Glutamatergic neuron (in vitro differentiated cells): ENCODE measurements around the gene TRAPPC4. TPM values are rescaled to one million over a fixed set of nuclear protein-coding genes. Genes with fewer than 3 reads are reported as not detected.

Experiments
- DNase-seq: peaks from one replicate; pipeline ENCODE4 v3.0.0; 2022
- H3K27ac Mint-ChIP-seq: one replicate; pipeline ENCODE4 v1.8.0; 2020; ENCODE audit warnings: mild to moderate bottlenecking, mixed read lengths, inconsistent platforms; ENCODE audit not compliant: unreplicated experiment
- H3K27me3 Mint-ChIP-seq: one replicate; pipeline ENCODE4 v1.8.0; 2020; ENCODE audit warnings: mild to moderate bottlenecking, moderate library complexity, mixed read lengths, inconsistent platforms; ENCODE audit not compliant: unreplicated experiment
- H3K36me3 Mint-ChIP-seq: one replicate; pipeline ENCODE4 v1.8.0; 2020; ENCODE audit warnings: mild to moderate bottlenecking, mixed read lengths, inconsistent platforms; ENCODE audit not compliant: unreplicated experiment
- H3K4me1 Mint-ChIP-seq: one replicate; pipeline ENCODE4 v1.8.0; 2020; ENCODE audit warnings: mild to moderate bottlenecking, low read depth, mixed read lengths, inconsistent platforms; ENCODE audit not compliant: unreplicated experiment
- H3K4me3 Mint-ChIP-seq: one replicate; pipeline ENCODE4 v1.8.0; 2020; ENCODE audit warnings: mild to moderate bottlenecking, mixed read lengths, inconsistent platforms; ENCODE audit not compliant: unreplicated experiment
- H3K9me3 Mint-ChIP-seq: one replicate; pipeline ENCODE4 v1.8.0; 2020; ENCODE audit warnings: mild to moderate bottlenecking, moderate library complexity, mixed read lengths, inconsistent platforms; ENCODE audit not compliant: unreplicated experiment
- CTCF ChIP-seq: fragments of 200-600 bp; sonication (generic); IDR thresholded peaks from one replicate; pipeline ENCODE4 v1.5.0; 2021; ENCODE audit not compliant: partially characterized antibody, unreplicated experiment
- total RNA-seq: library from RNA; stranded (reverse); fragmentation: NEBNext Ultra II Directional; extraction: Animal tissue kit (Norgen Biotek cat#: 25700); gene quantifications from one replicate; pipeline ENCODE4 v1.2.1, GENCODE V29; 2021; ENCODE audit not compliant: unreplicated experiment

Gene TRAPPC4
- total RNA-seq, 1 donor from 2014 or later: 85.1 TPM

- Mint-ChIP-seq H3K27ac (no peak overlapping the region), H3K4me3 (no peak overlapping the region), H3K9me3 (peaks cover 3% of the 10 kb centered on the region), H3K4me1 (peaks cover 5% of the 10 kb centered on the region), H3K27me3 (peaks cover 1% of the 10 kb centered on the region), H3K36me3 (no peaks in the 10 kb centered on the region)
- no peak for TF ChIP-seq CTCF
- no peak for DNase-seq
Observed at GRCh38 chr11:119023741-119024140, 5.2 kb downstream of the TRAPPC4 start.

GRCh38 chr11:119024430-119025098 lies 6.0 kb downstream of the TRAPPC4 start:
- Mint-ChIP-seq H3K36me3 (no peaks in the 10 kb centered on the region), H3K4me3 (no peak overlapping the region), H3K27ac (no peak overlapping the region), H3K27me3 (peaks cover 2% of the 10 kb centered on the region), H3K9me3 (peaks cover 3% of the 10 kb centered on the region), H3K4me1 (peaks cover 13% of the 10 kb centered on the region)
- no peak for DNase-seq
- TF ChIP-seq CTCF: no peak

GRCh38 chr11:119025099-119025473 lies 6.5 kb downstream of the TRAPPC4 start:
- no peak for DNase-seq
- Mint-ChIP-seq H3K36me3 (no peaks in the 10 kb centered on the region), H3K27ac (no peak overlapping the region), H3K4me3 (no peak overlapping the region), H3K9me3 (peaks cover 3% of the 10 kb centered on the region), H3K4me1 (peaks cover 12% of the 10 kb centered on the region), H3K27me3 (peaks cover 5% of the 10 kb centered on the region)
- no peak for TF ChIP-seq CTCF

GRCh38 chr11:119025541-119025940 lies 7.0 kb downstream of the TRAPPC4 start:
- Mint-ChIP-seq H3K9me3 (peaks cover 3% of the 10 kb centered on the region), H3K27ac (no peak overlapping the region), H3K27me3 (peaks cover 5% of the 10 kb centered on the region), H3K36me3 (no peaks in the 10 kb centered on the region), H3K4me3 (no peak overlapping the region), H3K4me1 (peaks cover 11% of the 10 kb centered on the region)
- TF ChIP-seq CTCF: no peak
- DNase-seq: no peak

- no peak overlapping the region for H3K27ac Mint-ChIP-seq
- H3K9me3 Mint-ChIP-seq: peaks cover 3% of the 10 kb centered on the region
- peaks cover 11% of the 10 kb centered on the region for H3K4me1 Mint-ChIP-seq
- DNase-seq: no peak
- no peak for TF ChIP-seq CTCF
- H3K4me3 Mint-ChIP-seq: no peak overlapping the region
- H3K27me3 Mint-ChIP-seq: peaks cover 5% of the 10 kb centered on the region
- no peaks in the 10 kb centered on the region for H3K36me3 Mint-ChIP-seq
Observed at GRCh38 chr11:119025978-119026766, 7.6 kb downstream of the TRAPPC4 start.
